ENCODE data around the gene CNP.

GRCh38 chr17:41943492-41943891, 23.1 kb upstream of the CNP start:
- TF ChIP-seq POLR2AphosphoS5 (IDR thresholded peaks at IDR 0.05) = no peak
- TF ChIP-seq CTCF (IDR thresholded peaks at IDR 0.05) = no peak
- TF ChIP-seq POLR2A (IDR thresholded peaks at IDR 0.05) = no peak
- TF ChIP-seq EP300 (IDR thresholded peaks at IDR 0.05; ENCODE audit: low read depth) = no peak
